Measurements from ENCODE around the gene C1RL. TPM values are rescaled to one million over a fixed set of nuclear protein-coding genes. Genes with fewer than 3 reads are reported as not detected.

The C1RL gene
- total RNA-seq, 1 experiment from 2014 or later, result 25.9 TPM

DNA sequence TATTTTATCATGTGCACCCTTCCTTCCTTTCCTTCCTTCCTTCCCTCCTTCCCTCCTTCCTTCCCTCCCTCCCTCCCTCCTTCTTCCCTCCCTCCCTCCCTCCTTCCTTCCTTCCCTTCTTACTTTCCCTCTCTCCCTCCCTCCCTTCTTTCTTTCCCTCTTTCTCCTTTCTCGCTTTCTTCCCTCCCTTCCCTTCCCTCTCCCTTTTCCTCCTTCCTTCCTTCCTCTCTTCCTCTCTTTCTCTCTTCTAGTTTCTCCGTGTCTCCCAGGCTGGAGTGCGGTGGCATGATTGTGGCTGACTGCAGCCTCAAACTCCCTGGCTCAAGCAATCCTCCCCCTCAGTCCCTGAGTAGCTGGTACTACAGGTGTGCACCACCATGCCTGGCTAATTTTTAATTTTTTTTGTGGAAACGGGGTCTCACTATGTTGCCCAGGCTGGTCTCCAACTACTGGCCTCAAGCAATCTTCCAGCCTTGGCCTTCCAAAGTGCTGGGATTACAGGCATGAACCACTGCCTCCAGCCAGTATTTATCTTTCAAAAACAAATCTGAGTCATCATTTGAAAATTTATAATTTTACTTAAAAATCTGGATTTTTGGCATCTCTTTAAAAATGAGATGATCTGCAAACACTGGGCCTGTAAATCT is 7.8 kb downstream of the C1RL start:
- ATAC-seq (no peak), DNase-seq (ENCODE audit: low read depth, low spot score) (no peak)
- no TSS peak for BruUV-seq (replicated peaks)
- Histone ChIP-seq H3K27ac (ENCODE audit: low read depth, low read length) (no peak overlapping the region), H3K9me2 (ENCODE audit: insufficient read depth) (no peaks in the 10 kb centered on the region), H3K4me1 (ENCODE audit: control insufficient read depth in 1 of 2, insufficient read depth in 2 of 2, low read length in 2 of 2) (no peaks in the 10 kb centered on the region), H3K4me2 (ENCODE audit: low read length) (no peak overlapping the region), H3K4me3 (replicated peaks in 1 of 2; ENCODE audit: low read depth in 1 of 2, low read length in 2 of 2) (no peak overlapping the region), H3K79me2 (ENCODE audit: insufficient read depth, low read length) (0 out of 2 replicates have a peak, but pooled peaks cover 2% of the 10 kb centered on the region), H3K9ac (ENCODE audit: low read length) (no peak overlapping the region), H3K9me3 (ENCODE audit: control insufficient read depth in 1 of 2, insufficient read depth in 1 of 2, low read depth in 1 of 2, low read length in 2 of 2) (peaks cover 4 to 6% of the 10 kb centered on the region in 2 experiments; a peak in 1 of 4 replicates), H4K20me1 (ENCODE audit: insufficient read depth) (no peaks in the 10 kb centered on the region), H3K36me3 (ENCODE audit: control insufficient read depth in 1 of 2, insufficient read depth in 2 of 2, low read length in 2 of 2) (peaks cover 6 to 9% of the 10 kb centered on the region in 2 experiments; a peak in 2 of 4 replicates), H2AFZ (ENCODE audit: low read depth, low read length, poor library complexity, severe bottlenecking) (no peak overlapping the region), H3K27me3 (ENCODE audit: insufficient read depth, low read length) (no peaks in the 10 kb centered on the region)
- ChIA-PET RAD21 (ENCODE audit: low non-redundant PET in 1 of 2, low total read pairs in 2 of 2, uncharacterized antibody in 2 of 2, unreplicated experiment in 2 of 2) (no interaction called here), CTCF (no interaction called here), POLR2A (no interaction called here)
- intact Hi-C loops (cut with micrococcal nuclease), result no loop called here
- TF ChIP-seq, protein P1, sequence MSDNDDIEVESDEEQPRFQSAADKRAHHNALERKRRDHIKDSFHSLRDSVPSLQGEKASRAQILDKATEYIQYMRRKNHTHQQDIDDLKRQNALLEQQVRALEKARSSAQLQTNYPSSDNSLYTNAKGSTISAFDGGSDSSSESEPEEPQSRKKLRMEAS (IDR thresholded peaks at IDR 0.05), result no peak
- TF ChIP-seq EZH2 (IDR thresholded peaks at IDR 0.05) (no peak), EGR1 (IDR thresholded peaks at IDR 0.05; ENCODE audit: low read depth) (no peak), POLR2AphosphoS5 (IDR thresholded peaks at IDR 0.05; ENCODE audit: low read depth, low read length) (no peak)
- TF ChIP-seq, protein P2, sequence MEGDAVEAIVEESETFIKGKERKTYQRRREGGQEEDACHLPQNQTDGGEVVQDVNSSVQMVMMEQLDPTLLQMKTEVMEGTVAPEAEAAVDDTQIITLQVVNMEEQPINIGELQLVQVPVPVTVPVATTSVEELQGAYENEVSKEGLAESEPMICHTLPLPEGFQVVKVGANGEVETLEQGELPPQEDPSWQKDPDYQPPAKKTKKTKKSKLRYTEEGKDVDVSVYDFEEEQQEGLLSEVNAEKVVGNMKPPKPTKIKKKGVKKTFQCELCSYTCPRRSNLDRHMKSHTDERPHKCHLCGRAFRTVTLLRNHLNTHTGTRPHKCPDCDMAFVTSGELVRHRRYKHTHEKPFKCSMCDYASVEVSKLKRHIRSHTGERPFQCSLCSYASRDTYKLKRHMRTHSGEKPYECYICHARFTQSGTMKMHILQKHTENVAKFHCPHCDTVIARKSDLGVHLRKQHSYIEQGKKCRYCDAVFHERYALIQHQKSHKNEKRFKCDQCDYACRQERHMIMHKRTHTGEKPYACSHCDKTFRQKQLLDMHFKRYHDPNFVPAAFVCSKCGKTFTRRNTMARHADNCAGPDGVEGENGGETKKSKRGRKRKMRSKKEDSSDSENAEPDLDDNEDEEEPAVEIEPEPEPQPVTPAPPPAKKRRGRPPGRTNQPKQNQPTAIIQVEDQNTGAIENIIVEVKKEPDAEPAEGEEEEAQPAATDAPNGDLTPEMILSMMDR (IDR thresholded peaks at IDR 0.05 in 2 of 3, conservative IDR thresholded peaks at IDR 0.05 in 1 of 3; ENCODE audit: borderline replicate concordance in 1 of 3, insufficient read depth in 1 of 3, low read depth in 2 of 3, low read length in 2 of 3), result no peak

GRCh38 chr12:7100239-7100638 is 8.8 kb downstream of the C1RL start:
- ChIA-PET CTCF (no interaction called here), RAD21 (ENCODE audit: low non-redundant PET in 1 of 2, low total read pairs in 2 of 2, uncharacterized antibody in 2 of 2, unreplicated experiment in 2 of 2) (no interaction called here), POLR2A (no interaction called here)
- Histone ChIP-seq H3K4me2 (ENCODE audit: low read length) (no peak overlapping the region), H2AFZ (ENCODE audit: low read depth, low read length, poor library complexity, severe bottlenecking) (no peak overlapping the region), H3K36me3 (ENCODE audit: control insufficient read depth in 1 of 2, insufficient read depth in 2 of 2, low read length in 2 of 2) (peaks cover 5 to 6% of the 10 kb centered on the region in 2 experiments; a peak in 2 of 4 replicates), H3K4me1 (ENCODE audit: control insufficient read depth in 1 of 2, insufficient read depth in 2 of 2, low read length in 2 of 2) (no peaks in the 10 kb centered on the region), H3K9me2 (ENCODE audit: insufficient read depth) (no peaks in the 10 kb centered on the region), H3K79me2 (ENCODE audit: insufficient read depth, low read length) (no peaks in the 10 kb centered on the region), H3K27me3 (ENCODE audit: insufficient read depth, low read length) (no peaks in the 10 kb centered on the region), H4K20me1 (ENCODE audit: insufficient read depth) (no peaks in the 10 kb centered on the region), H3K4me3 (replicated peaks in 1 of 2; ENCODE audit: low read depth in 1 of 2, low read length in 2 of 2) (no peak overlapping the region), H3K27ac (ENCODE audit: low read depth, low read length) (no peak overlapping the region), H3K9me3 (ENCODE audit: control insufficient read depth in 1 of 2, insufficient read depth in 1 of 2, low read depth in 1 of 2, low read length in 2 of 2) (no peaks in the 10 kb centered on the region), H3K9ac (ENCODE audit: low read length) (no peak overlapping the region)
- TF ChIP-seq, protein P1 (IDR thresholded peaks at IDR 0.05), result no peak
- no peak for TF ChIP-seq POLR2AphosphoS5 (IDR thresholded peaks at IDR 0.05; ENCODE audit: low read depth, low read length)
- no peak for TF ChIP-seq EZH2phosphoT487 (IDR thresholded peaks at IDR 0.05; ENCODE audit: borderline replicate concordance)
- no peak for TF ChIP-seq ZFX (IDR thresholded peaks at IDR 0.05)
- TF ChIP-seq, protein P3, sequence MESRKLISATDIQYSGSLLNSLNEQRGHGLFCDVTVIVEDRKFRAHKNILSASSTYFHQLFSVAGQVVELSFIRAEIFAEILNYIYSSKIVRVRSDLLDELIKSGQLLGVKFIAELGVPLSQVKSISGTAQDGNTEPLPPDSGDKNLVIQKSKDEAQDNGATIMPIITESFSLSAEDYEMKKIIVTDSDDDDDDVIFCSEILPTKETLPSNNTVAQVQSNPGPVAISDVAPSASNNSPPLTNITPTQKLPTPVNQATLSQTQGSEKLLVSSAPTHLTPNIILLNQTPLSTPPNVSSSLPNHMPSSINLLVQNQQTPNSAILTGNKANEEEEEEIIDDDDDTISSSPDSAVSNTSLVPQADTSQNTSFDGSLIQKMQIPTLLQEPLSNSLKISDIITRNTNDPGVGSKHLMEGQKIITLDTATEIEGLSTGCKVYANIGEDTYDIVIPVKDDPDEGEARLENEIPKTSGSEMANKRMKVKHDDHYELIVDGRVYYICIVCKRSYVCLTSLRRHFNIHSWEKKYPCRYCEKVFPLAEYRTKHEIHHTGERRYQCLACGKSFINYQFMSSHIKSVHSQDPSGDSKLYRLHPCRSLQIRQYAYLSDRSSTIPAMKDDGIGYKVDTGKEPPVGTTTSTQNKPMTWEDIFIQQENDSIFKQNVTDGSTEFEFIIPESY (IDR thresholded peaks at IDR 0.05; ENCODE audit: extremely low read depth, insufficient replicate concordance, low read length), result no peak
- no peak for TF ChIP-seq POLR2A (IDR thresholded peaks at IDR 0.05; ENCODE audit: borderline replicate concordance, extremely low read depth, insufficient read depth, insufficient read length)
- TF ChIP-seq YY1 (IDR thresholded peaks at IDR 0.05; ENCODE audit: extremely low read depth, insufficient replicate concordance, low read depth, low read length), result no peak
- TF ChIP-seq CBX3 (IDR thresholded peaks at IDR 0.05; ENCODE audit: low read depth), result no peak
- no peak for DNase-seq (ENCODE audit: low read depth, low spot score)
- intact Hi-C loops (cut with micrococcal nuclease), result no loop called here
- no TSS peak for BruUV-seq (replicated peaks)
- ATAC-seq, result no peak
